ENCODE results near the gene VSIR. TPM values are rescaled to one million over a fixed set of nuclear protein-coding genes. Genes with fewer than 3 reads are reported as not detected.
A peak's percentile ranks its signal among the peaks of the same experiment; 100 is the strongest.

The VSIR gene
- 19.5 TPM for total RNA-seq

DNA sequence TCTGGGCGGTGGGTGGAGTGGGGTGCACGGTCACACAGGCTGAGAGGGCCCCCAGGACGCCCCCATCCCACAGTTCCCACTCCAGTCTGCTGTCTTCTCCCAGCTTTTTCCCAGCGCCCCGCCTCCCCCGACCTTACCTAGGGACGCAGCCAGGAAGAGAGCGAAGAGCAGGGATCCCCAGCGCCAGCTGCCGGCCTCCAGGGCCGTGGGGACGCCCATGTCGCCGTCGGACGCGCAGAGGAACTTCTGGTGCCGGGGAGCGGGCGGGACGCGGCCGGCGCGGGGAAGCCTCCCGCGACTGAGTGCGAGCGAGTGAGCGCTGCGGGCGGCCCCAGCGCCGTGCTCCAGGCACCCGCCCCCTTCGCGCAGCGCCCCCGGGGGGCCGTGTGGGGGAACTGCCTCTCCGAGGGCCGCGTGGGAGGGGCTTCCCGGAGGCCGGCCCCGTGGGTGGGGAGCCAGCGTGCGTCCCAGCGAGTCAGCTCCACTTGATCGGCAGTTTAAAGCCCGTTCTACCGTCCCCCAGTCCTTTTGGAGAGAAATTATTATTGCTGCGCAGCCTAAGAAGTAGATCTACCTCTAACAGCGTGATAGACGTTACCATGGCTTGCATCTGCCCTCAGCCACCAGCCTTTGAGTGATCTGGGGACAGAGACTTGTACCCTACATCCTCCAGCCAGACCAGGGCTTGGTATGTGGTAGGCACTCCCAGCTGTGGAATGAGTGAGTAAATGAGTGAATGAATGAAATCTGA is at the start of gene VSIR:
Gene VSIR, minus strand, starts transcription at position 300 of the 751 bp plus-strand sequence. Its CDS starts 81 bp downstream, at position 219.
- DNase-seq = peak; percentile 89

DNA sequence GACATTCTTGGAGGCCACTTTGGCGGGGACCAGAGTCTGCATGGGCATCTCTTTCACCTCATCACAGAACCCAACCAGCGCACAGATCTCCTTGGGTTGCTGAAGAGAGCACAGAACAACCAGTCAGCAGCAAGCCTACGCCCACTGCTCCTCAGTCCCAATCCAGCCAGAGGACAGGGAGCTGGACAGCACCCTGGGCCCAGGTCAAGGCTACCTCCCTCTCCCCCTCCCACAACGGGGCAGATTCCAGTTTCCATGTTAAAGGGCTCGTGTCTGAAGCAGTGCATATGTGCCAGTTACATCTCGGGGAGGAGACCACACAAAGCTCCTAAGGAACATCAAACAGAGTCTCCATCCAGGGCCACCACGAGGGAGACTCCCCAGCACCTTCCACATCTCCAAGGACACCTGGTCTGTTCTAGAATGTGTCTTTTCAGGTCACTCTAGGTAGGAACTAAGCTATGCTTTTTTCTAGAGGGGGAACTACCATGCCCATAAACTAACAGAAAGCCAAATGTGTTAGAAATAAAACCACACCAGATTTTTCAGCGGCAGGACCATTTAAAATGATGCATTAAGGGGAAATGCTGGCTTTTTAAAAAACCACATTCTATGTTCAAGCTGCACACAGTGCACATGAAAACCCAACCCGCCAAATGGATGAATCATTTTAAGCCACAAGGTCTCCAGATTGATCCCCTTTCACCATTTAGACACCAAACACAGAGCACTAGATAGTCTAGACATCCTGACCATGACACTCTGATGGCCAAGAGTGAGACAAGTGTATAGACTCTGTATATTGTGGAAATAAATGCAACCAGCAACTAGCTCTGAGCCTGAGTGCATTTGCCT is 48.8 kb upstream of the VSIR start:
- DNase-seq = no peak

DNA sequence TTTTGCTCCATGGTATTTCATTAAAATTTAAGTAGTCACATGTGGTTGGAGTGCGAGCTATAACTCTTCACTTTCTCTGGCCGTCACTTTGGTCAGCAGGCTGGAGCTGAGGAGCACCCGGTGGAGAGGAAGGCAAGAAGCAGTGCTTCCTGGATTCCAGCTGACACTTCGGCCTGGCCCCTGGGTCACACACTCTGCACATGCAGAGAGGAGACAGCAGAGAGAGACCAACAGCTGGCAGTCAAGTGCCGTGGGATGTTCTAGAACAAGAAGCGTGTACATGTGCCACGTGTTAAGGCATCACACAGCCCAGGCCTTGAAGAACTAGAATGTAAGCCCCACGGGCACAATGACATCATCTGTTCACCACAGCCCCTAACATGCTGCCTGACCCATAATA is 47.6 kb upstream of the VSIR start:
- no peak for DNase-seq

DNA sequence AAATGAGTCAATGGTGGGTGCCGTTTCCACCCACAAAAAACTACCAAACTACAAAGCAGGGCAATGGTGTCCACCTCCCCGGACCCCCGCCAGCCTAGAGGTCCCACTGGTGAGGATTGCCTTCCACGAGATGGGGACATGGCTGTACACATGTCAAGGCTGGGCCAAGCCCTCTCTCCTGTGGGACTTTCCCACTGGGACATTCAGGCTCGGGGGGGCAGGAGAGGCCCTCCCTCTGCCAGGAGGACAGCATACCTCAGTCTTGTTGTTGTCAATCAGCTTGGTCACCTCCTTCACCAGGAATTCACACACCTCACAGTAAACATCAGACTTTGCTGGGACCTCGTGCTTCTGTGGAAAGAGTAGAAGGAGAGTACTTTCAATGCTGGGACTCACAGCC is 46.7 kb upstream of the VSIR start:
- DNase-seq = no peak

DNA sequence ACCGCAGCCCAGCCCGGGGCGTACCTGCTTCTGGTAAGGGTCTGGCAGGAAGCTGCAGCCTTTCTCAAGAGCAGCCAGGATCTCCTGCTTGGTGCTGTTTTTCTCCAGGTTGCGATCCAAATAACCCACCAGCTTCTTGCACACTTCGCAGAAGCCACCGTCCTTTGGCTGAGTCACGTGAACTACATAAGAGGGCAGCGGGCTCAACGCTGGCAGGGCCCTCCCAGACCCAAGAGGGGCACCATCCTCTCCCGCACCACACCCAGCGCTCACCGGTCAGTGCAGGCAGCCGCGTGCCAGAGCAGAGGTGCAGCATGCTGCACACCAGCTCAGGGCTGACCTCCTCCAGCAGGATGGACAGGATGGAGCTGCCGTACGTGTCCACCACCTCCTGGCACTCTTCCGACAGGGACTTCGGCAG is 46.1 kb upstream of the VSIR start:
- no peak for DNase-seq

DNA sequence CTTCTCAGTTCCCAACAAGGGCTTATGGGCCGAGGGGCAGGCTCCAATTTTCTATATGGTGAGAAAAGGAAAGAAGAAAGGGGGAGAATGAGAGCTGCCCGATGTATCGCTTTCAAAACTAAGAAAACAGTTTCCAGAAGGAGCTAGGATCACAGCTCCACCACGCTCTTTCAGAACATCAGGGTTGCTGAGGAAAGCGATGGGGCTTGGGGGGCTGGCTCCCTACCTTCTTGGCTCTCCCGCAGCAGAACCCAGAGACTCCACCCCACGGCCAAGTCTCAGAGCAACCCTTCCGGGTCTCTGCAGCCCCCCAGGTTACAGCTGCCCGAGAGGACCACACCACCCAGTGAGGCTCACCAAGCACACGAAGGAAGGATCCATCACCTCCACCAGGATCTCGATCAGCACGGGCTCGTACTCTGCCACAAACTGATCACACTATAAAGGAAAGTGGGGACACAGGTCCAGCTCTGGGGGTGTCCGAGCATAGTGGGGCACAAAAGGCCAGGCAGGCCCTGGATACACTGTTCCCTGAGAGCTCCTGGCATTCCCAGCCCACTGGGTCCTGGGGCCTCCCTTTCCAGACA is 45.4 kb upstream of the VSIR start:
- DNase-seq = no peak

DNA sequence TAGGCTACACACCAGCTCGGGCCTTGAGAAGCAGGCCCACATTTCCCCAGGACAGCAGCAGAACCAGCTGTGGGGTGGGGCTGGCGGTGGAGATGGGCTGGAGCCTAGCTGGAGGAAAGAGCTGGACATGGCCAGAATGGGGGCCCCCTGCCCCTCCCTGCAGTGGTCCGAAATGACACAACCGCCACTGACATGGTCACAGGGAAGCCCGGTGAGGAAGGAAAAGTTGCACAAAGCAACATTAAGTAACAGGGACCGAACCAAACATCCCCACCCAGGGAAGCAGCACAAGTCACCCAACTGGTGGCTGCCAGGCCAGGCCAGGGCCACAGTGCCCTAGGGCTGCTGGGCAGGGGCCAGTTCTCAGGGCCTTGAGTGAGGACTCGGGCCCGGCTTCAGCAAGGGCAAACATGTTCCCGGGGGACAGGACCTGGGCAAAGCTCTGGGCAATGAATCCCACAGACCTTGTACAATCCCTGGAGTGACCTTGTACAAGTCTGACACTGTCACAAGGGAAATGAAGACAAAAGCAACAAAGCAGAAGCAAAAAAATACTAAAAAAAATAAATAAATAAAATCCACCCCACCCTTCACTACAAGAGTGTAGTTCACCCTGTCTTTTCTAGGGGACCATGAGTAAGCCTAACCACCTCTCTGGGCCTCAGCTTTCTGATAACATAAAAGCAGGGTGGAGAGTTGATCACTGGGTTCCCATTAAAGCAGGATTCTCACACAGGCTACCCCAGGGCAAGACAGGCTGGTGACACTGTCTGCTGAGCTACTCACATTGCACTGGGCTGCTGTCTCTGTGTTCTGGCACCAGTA is 44.7 kb upstream of the VSIR start:
- DNase-seq = no peak

DNA sequence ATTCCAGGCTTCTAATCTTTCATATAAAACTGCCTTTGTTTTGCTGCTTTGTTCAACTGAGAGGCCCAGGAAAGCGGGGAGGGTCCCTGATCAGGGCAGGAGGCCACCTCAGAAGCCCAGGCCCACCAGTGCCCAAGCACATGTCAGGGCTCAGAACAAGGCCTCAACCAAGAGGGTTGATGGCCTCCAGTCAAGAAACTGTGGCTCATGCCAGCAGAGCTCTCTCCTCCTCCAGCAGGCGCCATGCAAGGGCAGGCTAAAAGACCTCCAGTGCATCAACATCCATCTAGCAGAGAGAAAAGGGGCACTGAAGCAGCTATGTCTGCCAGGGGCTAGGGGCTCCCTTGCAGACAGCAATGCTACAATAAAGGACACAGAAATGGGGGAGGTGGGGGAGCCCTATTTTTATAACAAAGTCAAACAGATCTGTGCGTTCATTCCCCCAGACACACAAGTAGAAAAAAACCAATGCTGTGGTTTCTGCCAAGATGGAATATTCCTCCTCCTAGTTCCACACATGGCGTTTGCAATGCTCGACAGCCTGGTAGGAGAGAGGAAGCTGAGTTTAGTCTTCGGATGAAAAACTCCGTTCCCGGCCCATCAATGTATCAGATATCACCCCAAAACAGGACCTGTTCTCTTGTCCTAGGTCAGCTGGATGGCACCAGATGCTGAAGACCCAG is 43.8 kb upstream of the VSIR start:
- DNase-seq = no peak

DNA sequence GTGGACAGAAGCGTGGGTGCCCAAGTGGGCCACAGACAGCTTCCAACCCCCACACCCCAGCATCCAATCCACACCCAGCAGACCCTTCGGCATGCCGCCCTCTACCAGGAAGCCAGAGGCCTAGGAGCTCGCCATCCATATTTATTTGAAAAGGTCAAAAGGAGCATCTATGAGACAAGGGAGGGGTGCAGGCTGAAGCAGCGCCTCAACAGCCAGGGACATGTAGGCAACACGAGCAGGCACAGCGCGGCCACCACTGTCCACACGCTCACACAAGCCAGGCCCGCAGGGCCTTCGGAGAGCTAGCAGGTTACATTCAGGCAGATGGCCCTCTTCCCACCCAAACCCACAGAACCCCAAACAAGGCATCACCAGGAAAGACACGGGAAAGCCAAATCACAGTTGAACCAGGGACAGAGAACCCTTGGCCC is 43.1 kb upstream of the VSIR start:
- no peak for DNase-seq

DNA sequence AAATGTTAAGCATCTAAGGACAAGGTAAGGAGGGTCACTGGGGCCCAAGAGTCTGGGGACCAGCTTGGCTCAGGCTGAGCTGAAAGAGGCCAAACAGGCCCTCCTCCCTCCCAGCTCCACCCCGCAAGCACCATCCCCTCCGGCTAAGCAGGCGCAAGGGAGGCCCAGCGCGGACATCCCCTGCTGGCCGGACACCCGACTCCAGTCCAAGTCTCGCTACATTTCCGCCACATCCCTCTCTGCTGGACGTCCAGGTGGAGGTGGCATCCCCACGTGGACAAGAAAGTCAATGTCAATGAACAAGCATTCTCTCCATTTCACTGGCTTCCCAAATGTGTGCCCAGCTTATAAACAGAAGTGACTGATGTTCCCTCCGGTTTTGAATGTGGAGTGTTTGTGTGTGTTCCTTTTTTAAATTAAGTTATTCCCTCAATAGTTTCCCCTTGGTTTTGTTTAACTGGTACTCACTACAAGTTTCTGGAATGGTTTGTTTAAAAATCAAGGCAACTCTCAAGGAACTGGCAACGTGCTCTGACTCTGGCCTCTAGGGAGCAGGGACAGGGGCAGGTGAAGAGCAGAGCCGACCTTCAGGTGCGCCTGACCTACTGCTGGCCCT is 42.3 kb upstream of the VSIR start:
- no peak for DNase-seq

DNA sequence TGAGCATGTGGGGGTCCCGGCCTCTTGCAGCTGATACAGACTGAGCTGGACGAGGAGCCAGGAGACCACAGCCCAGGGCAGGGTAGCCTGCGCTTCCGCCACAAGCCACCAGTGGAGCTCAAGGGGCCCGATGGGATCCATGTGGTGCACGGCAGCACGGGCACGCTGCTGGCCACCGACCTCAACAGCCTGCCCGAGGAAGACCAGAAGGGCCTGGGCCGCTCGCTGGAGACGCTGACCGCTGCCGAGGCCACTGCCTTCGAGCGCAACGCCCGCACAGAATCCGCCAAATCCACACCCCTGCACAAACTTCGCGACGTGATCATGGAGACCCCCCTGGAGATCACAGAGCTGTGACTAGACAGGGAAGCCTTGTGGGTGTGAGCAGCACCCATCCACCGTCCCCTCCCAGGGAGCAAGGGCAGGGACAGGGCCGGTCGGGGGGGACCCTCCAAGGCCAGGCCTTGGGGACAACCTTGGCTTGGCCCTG is 41.6 kb upstream of the VSIR start:
- no peak for DNase-seq

DNA sequence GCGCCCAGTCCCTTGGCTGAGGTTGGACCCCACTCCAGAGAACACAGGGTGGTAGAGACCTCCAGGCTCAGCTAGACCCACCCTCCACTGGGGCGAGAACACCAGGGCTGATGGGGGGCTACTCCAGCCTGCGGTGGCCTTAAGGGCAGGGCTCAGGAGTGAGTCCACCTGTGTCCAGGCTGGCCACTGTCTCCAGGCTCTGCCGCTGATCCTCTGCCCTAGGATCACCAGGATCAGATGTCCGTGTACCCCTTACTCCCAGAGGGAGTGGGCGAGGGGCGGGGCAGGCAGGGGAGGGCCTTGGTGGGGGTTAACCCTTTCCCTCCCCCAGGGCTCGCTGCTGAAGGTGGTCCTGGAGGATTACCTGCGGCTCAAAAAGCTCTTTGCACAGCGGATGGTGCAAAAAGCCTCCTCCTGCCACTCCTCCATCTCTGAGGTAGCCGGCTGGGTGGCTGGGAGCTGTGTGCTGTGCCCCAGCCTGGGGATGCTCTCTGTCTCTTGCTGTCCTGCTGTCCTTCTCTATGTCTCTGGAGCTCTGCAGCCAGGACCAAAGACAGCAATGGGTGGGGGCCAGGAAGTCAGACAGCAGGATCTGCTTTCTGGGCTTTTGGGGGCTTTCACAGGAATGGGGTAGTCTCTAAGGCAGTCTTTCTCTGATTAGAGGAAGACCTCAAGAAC is 39.7 kb upstream of the VSIR start:
- no peak for DNase-seq

DNA sequence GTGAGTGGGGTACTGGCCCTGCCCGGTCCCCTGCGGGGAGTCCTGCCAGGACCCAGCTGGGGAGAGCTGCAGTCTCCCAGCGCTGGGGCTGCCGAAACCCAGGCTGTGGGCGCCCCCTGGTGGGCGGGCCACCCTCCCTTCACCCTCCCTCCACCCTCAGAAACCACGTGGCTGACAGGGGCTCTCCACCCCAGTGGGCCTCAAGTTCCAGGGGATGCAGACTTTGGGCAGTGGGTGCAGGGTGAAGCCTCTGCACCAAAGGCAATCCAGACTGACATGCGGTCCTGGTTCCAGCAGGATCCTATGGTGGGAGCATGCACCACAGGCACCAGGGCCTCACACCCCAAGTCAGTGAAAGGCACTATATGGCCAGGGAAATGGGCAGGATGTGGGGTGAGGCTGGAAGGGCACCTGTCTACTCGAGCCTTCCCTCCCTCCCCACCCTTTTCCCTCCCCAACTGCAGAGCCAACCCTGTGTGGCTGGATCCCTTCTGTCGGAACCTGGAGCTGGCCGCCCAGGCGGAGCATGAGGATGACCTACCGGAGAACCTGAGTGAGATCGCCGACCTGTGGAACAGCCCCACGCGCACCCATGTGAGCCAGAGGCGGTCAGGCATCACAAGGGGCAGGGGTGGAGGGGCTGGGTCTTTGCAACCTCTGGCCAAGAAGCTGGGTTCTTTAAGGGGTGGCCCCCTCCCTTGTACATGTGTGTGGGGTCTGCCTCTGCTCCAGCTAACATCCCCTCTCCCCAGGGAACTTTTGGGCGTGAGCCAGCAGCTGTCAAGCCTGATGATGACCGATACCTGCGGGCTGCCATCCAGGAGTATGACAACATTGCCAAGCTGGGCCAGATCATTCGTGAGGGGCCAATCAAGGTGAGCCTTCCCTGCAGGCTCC is 38.9 kb upstream of the VSIR start:
- DNase-seq = peak; percentile 66

DNA sequence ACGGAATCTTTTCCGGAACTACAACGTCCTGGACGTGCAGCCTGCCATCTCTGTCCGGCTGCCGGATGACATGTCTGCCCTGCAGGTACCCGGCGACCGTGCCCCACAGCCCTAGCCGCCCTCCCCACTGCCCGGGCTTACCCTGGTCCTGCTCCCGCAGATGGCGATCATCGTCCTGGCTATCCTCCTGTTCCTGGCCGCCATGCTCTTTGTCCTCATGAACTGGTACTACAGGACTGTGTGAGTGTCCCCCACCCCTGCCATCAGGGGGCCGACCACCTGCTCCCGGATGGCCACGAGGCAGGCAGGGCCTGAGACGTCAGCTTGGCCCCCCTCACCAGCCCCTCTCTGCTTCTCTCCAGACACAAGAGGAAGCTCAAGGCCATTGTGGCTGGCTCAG is 38.0 kb upstream of the VSIR start:
- no peak for DNase-seq

DNA sequence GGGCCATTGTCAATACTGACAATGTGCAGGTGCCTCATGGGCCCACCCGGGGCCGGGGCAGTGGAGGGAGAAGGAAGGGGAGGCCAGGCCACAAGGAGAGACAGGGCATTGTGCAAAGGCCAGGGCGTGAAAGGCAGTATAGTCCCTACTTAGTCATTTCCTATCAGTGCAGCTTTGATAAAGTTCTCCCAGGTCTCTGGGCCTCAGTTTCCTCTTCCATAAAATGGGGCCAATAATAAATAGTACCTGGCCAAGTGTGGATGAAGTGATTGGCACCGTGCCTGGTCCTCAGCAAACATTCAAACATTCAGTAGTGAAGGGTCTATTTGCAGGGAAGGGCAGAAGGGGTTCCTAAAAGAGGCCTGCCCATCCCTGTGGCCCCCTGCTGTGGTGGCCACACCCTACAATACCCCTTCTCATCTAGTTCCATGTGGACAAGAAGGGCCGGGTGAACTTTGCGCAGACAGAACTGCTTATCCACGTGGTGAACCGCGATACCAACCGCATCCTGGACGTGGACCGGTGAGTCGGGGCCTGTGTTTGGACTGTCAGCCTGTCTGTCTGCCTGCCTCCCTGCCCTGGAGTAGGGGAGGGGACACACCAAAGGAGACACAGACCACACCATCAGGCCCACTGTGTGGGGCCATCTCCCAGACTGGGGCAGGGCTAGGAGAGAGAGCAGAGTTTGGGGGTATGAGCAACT is 36.9 kb upstream of the VSIR start:
- DNase-seq = no peak

DNA sequence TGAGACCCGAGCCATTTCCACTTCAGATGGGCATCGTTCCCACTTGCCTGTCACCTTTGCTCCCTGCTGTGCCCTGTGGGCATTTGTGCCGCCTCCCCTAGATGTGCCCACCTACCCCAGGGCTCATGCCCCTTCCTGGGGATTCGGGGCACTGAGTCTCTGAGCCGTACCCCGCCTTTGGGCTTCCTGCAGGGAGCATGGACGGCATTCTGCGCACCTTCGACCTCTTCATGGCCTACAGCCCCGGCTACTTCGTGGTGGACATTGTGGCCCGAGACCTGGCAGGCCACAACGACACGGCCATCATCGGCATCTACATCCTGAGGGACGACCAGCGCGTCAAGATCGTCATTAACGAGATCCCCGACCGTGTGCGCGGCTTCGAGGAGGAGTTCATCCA is 36.3 kb upstream of the VSIR start:
- no peak for DNase-seq

DNA sequence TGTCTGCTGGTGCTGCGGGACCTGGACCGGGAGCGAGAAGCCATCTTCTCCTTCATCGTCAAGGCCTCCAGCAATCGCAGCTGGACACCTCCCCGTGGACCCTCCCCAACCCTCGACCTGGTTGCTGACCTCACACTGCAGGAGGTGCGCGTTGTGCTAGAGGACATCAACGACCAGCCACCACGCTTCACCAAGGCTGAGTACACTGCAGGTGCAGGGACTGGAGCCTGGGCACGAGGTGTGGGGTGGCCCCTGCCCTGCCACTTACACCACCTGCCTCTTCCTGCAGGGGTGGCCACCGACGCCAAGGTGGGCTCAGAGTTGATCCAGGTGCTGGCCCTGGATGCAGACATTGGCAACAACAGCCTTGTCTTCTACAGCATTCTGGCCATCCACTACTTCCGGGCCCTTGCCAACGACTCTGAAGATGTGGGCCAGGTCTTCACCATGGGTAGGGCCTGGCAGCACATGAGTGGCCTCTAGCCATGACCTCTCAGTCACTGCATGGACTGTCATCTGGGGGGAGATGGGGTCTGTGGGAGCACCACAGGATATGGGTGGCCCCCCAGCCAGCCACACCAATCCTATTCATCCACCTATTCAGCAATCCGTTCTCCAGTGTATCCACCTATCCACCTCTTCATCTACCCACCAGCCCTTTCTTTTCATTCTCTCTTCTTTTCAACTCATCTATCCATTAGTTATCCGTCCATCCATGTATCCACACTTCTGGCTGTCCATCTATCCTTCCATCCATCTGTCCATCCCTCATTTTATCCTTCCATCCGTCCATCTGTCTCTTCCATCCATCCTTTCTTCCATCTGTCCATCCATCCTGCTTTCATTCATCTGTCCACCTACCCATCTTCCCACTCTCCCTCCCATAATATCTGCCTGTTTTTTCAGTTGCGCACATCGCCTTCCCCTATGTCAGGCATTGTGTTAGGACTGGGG is 34.5 kb upstream of the VSIR start:
- no peak for DNase-seq

Measured in tongue (tissue), 2 donors.